HG03025 (cell line): ENCODE measurements around the gene ARMC2.
"Not testable (repeated sequence)": the region's sequence is repeated elsewhere in the genome, so short reads cannot be mapped to it uniquely, and the experiment has no call there.

Source experiments
- ATAC-seq: cut with Tn5 transposase; IDR thresholded peaks from one replicate; pipeline ENCODE4 v1.9.1; 2021; ENCODE audit warnings: mild to moderate bottlenecking, moderate library complexity; ENCODE audit not compliant: unreplicated experiment, low FRiP score

ARMC2 gene

DNA sequence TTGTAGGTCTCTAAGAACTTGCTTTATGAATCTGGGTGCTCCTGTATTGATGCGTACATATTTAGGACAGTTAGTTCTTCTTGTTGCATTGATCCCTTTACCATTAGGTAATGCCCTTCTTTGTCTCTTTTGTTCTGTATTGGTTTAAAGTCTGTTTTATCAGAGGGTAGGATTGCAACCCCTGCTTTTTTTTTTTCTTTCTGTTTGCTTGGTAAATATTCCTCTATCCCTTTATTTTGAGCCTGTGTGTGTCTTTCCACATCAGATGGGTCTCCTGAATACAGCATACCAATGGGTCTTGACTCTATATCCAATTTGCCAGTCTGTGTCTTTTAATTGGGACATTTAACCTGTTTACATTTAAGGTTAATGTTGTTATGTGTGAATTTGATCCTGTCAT, 130.4 kb downstream of the ARMC2 start:
- ATAC-seq, result not testable (repeated sequence)

DNA sequence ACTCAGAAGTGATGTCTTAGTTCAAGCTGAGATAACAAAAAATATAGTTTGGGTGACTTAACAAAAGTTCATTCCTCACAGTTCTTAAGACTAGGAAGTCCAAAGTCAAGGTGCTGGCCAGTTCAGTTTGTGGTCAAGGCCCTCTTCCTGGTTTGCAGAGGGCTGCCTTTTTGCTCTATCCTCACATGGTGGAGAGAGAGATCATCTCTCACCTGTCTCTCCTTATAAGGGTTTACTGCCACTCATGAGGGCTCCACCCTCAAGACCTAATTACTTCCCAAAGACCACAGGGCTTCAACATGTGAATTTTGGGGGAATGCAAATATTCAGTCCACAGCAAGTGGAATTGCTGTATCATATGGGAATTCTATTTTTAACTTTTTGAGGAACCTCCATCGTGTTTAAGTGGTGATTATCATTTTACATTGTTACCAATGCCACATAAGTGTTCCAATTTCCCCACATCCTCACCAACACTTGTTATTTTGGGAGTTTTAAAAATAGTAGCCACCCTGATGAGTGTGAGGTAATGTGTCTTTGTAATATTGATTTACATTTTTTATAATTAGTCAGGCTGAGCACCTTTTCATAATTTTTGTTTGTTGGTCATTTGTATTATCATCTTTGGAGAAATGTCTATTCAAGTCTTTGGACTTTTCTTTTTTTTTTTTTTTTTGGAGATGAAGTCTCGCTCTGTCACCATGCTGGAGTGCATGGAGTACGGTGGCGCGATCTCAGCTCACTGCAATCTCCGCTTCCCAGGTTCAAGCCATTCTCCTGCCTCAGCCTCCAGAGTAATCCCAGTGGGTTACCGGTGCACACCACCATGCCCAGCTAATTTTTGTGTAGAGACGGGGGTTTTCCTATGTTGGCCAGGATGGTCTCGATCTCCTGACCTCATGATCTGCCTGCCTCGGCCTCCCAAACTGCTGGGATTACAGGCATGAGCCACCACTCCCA, 134.2 kb downstream of the ARMC2 start:
- no peak for ATAC-seq

- no peak for ATAC-seq
Measured at GRCh38 chr6:108983151-108983550, 134.9 kb downstream of the ARMC2 start.

DNA sequence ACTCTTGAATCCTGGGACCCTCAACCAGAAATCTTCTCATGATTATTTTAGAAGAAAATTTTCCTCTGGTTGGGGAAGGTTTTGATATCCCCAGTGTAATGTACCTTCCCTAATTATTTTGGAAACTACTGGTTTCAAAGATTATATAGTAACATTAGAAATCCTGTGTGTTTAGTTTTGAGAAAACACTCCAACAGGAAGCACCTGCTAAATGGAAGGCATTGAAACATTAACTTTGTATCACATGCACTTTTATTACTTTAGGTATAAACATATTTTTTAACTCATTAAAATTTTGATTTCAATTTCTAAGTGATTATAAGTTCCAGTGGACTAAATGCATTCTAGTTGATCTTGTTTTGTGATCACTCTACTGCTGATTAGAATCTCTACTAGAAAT, 137.1 kb downstream of the ARMC2 start:
- ATAC-seq, result no peak

DNA sequence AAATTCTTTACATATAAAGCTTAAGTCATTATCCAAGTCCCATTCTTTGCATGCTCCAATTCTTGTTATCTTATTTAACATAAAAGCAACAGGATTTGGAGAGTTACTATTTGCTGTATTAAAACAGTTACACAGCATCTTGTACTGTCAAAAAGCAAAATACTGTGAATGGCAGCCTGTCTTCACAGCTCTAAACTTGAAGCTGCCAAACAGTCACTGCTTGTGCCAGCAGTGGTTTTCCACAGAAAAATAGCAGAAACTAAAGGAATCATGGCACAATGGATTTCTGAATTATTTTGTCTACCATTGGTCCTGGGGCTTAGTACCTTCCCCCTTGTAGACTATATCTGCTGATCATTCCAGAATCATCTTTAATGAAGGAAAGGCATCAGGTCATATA, 138.9 kb downstream of the ARMC2 start:
- ATAC-seq, result no peak

DNA sequence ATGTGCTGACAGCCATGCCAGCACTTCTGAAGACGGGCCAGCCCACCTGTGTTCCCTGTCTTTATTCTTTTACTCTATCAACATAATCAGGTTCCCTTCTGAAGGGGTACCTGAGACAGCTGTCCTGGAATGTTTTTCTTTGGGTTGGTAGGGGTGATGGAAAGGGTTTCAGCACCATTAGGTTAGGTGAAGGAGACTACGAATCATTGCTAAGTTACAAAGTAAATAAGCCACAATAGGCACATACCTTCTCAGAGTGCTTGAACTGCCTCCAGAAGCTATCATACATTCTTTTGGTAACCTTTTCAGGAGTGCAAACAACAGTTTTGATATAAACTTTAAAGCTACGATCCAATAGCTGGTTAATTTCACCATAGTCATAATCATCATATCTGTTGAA, 140.1 kb downstream of the ARMC2 start:
- ATAC-seq, result no peak

DNA sequence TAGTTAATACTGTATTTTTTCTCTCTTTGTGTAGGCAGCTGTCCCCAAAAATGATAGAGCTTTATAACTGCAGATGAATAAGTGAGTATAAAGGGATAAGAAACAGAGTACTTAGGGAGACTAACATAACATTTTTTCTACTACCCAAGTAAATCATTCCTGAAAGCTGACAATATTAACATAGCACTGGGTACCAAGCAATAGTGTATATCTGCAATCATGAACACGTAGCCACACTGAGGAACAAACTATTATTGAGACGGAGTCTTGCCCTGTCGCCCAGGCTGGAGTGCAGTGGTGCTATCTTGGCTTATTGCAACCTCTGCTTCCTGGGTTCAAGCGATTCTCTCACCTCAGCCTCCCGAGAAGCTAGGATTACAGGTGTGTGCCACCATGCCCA, 140.5 kb downstream of the ARMC2 start:
- ATAC-seq, result no peak

DNA sequence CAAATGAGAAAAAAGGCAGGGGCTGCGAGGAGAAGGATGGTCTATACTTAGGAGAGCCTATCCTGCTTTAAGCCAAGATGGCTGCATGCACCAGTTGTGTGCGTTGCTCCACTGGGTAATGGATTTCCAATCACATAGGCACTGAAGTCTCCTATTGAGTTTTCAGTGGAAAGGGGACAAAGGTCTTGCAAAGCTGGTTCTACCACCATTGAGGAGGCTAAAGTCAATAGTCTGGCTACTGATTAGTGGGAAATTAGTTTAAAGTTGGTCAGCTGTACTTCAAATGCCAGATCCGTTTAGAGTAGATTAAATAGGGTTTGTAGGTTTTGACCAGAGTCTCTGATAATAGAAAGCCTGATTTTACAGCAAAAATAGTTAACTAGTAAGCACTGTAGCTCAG, 141.5 kb downstream of the ARMC2 start:
- ATAC-seq, result no peak

- no peak for ATAC-seq
Measured at GRCh38 chr6:108993876-108994275, 145.7 kb downstream of the ARMC2 start.

DNA sequence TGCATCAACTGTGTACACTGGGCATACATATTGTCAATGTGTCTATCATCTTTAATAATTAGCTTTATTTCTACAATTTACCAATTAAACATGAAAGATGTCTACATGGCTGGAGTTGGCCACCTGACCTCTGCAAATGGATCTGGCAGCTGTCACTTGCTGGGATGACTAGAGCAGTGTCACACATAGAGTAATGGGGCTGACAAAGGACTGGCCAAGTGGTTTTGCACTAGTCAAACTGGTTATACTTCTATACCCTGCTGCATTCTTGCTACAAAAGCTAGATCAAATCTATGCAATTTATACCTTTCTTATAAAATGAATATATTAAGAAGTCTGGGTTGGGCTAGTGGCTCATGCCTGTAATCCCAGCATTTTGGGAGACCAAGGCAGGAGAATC, 147.1 kb downstream of the ARMC2 start:
- ATAC-seq, result no peak

- ATAC-seq, result no peak
Measured at GRCh38 chr6:108996208-108996607, 148.0 kb downstream of the ARMC2 start.

- ATAC-seq, result no peak
Measured at GRCh38 chr6:108998485-108998884, 150.3 kb downstream of the ARMC2 start.

GRCh38 chr6:108999428-108999827, 151.2 kb downstream of the ARMC2 start:
- ATAC-seq, result no peak

DNA sequence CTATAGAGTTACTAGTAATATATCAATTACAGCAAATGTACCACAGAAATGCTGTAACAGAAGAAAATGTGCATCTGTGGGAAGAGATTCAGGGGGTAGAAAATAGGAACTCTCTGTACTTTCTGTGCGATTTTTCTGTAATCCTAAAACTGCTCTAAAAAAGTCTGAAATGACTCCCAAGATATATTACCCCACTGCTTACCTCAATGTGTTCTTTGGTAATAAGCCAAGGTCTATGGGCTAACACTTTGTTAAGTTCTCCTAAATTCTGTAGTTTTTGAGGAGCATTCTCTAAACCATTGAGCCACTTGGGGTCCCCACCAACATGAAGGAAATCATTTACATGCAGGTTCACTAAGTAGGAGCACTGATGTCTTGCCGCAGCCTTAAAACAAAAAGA, 152.1 kb downstream of the ARMC2 start:
- ATAC-seq, result no peak

GRCh38 chr6:109001291-109001894, 153.2 kb downstream of the ARMC2 start:
- no peak for ATAC-seq

DNA sequence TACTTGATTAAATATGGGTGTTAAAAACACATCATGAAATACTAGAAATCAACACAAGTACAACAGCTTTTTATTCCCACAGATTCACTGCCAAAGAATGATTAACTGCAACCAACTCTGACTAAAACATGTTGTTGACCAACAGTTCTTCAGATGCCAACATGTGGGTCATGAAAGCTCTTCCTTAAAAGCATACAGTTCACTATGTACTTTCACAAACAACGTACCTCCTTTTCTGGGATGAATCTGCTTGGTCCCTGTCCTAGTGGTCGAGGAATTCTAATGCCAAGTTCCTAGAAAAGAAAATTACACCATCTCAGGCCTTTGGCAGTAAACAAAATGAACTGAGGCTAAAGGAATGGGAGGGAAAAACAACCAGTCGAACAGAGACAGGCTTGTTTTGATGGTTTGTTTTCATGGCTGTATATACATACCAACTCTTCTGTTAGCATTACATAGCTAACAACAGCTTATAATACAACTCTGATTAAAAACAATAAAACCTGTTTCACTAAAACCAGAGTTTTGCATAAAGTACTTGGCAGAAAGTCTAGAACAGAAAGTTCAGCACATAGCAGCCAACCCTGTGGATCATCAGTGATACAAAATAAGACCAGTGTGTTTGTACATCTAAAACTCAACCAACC, 154.0 kb downstream of the ARMC2 start:
- ATAC-seq, result no peak

GRCh38 chr6:109002882-109003281, 154.7 kb downstream of the ARMC2 start:
- no peak for ATAC-seq

GRCh38 chr6:109006818-109007217, 158.6 kb downstream of the ARMC2 start:
- ATAC-seq, result no peak

DNA sequence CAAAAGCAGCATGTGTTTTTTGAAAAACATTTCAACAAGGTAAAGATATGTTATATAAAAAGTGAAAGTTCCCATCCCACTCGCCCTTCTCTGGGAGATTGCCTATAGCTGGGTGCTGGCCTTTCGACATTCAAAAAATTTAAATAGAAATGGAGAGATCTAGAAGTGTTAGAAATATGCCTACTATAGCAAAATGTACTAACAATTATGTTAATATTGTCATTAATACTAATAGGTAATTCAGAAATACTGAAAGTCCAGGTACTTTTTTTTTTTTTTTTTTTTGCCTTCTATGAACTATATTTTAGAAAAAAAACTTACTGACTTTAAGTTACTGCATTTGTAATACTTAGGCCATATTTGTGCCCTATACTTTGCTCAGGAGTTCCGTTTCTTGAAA, 159.3 kb downstream of the ARMC2 start:
- ATAC-seq, result no peak

DNA sequence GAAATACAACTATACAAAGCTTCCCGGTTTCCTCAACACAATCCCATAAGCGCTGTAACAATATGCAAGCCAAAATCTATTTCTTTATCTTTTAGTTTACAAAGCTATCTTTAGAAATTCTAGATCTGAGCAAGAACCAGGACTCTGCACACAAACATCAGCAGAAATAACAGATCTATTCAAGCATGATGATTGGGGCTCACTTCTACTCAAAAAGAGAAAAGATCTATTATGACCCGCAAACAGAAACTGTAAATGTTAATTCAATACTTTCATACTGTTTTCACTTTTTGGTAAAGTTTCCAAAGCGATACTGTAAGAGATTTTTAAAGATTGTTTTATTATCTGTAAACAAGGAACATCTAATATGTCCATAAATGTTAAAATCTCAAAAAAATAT, 159.8 kb downstream of the ARMC2 start:
- ATAC-seq, result no peak

GRCh38 chr6:109008537-109009235, 160.5 kb downstream of the ARMC2 start:
- ATAC-seq, result peak; percentile 20
